Adrenal gland (tissue), 5 donors: ENCODE results near the gene SH2D7.

Source experiments
- POLR2A ChIP-seq, 2 donors: fragments of 450-650 bp; IDR thresholded peaks; one replicate each; pipeline ENCODE4 v1.6.1; 2017; ENCODE audit warnings: antibody characterized with exemption in 2 of 2, mild to moderate bottlenecking in 2 of 2, moderate library complexity in 1 of 2
- TF ChIP-seq, protein P1 (sequence below), 6 experiments: fragments of 450-650 bp in 4 of 6; fragments of 200-600 bp in 2 of 6; sonication (generic) in 1 of 6; IDR thresholded peaks; 1 replicate in 5 of 6; 2 replicates in 1 of 6; pipeline versions ENCODE4 v1.5.1 to v1.8.0; 2016 to 2021; ENCODE audit warnings: antibody characterized with exemption in 6 of 6, mild to moderate bottlenecking in 2 of 6, moderate library complexity in 1 of 6
- donor health status: DM: no; HTN: no; CAD: no.

- TF ChIP-seq, protein P1, sequence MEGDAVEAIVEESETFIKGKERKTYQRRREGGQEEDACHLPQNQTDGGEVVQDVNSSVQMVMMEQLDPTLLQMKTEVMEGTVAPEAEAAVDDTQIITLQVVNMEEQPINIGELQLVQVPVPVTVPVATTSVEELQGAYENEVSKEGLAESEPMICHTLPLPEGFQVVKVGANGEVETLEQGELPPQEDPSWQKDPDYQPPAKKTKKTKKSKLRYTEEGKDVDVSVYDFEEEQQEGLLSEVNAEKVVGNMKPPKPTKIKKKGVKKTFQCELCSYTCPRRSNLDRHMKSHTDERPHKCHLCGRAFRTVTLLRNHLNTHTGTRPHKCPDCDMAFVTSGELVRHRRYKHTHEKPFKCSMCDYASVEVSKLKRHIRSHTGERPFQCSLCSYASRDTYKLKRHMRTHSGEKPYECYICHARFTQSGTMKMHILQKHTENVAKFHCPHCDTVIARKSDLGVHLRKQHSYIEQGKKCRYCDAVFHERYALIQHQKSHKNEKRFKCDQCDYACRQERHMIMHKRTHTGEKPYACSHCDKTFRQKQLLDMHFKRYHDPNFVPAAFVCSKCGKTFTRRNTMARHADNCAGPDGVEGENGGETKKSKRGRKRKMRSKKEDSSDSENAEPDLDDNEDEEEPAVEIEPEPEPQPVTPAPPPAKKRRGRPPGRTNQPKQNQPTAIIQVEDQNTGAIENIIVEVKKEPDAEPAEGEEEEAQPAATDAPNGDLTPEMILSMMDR (IDR thresholded peaks at IDR 0.05) = no peak
- TF ChIP-seq POLR2A (IDR thresholded peaks at IDR 0.05) = no peak
These were observed at the start of gene SH2D7 for GRCh38 chr15:78092261-78093041.
